GM12878 (cell line): ENCODE results near the gene HDDC2. TPM values are rescaled to one million over a fixed set of nuclear protein-coding genes. Genes with fewer than 3 reads are reported as not detected.

Experiments
- ATAC-seq: fragments of 200-7000 bp; cut with Tn5 transposase; 3 replicates; pipeline ENCODE4 v1.9.1; 2020; ENCODE audit warnings: mild to moderate bottlenecking, moderate library complexity
- BruUV-seq: library from RNA; stranded (reverse); fragments of 400-500 nt; replicated peaks from 2 replicates; lab custom pipeline; 2021; lab: Mats Ljungman, UMichigan
- CTCF ChIA-PET: fragments of 300-600 bp; sonication (Branson Sonifier 250); formaldehyde crosslinking; extraction: SDS; loops from one replicate; lab custom pipeline; 2021; ENCODE audit warnings: inconsistent platforms; lab: Yijun Ruan, JAX
- POLR2A ChIA-PET: fragments of 350-600 bp; formaldehyde crosslinking; extraction: SDS; loops from one replicate; lab custom pipeline; 2021; ENCODE audit warnings: inconsistent platforms; lab: Charles Lee
- RAD21 ChIA-PET: fragments of 300-600 bp; sonication (Branson Sonifier 250); formaldehyde crosslinking; loops from one replicate; lab custom pipeline; 2023; ENCODE audit warnings: antibody characterized with exemption; ENCODE audit not compliant: unreplicated experiment; lab: Charles Lee
- SMC1A ChIA-PET: fragments of 300-600 bp; sonication (Branson Sonifier 250); formaldehyde crosslinking; loops from one replicate; lab custom pipeline; 2023; ENCODE audit not compliant: unreplicated experiment, uncharacterized antibody; lab: Charles Lee
- DNase-seq: peaks from one replicate; pipeline ENCODE4 v3.0.0-alpha.2; 2011; ENCODE audit warnings: low read depth, low spot score
- FAIRE-seq: peaks from 3 replicates; lab custom pipeline; 2011; peaks lifted over from hg19 to GRCh38; lab: Jason Lieb, UNC
- H2AFZ ChIP-seq: 2 replicates; pipeline ENCODE4 v1.6.0; 2011; ENCODE audit warnings: low read depth, low read length, control low read depth; ENCODE audit not compliant: control insufficient read depth
- H3K27ac ChIP-seq: 2 replicates; pipeline ENCODE4 v1.5.1; 2011; ENCODE audit warnings: control low read depth; ENCODE audit not compliant: control insufficient read depth, insufficient read depth
- H3K27me3 ChIP-seq, 2 experiments: replicated peaks in 1 of 2; 2 replicates each; pipeline versions ENCODE4 v1.6.0 to v1.6.1; 2011; ENCODE audit warnings: low read length in 1 of 2; ENCODE audit not compliant: control insufficient read depth in 2 of 2, insufficient read depth in 2 of 2
- H3K36me3 ChIP-seq, 2 experiments: 2 replicates each; pipeline ENCODE4 v1.5.1; 2011; ENCODE audit warnings: low read length in 1 of 2; ENCODE audit not compliant: control insufficient read depth in 2 of 2, insufficient read depth in 2 of 2
- H3K4me1 ChIP-seq: 2 replicates; pipeline ENCODE4 v1.6.1; 2011; ENCODE audit warnings: mild to moderate bottlenecking, low read length, moderate library complexity, mixed read lengths; ENCODE audit not compliant: control insufficient read depth, insufficient read depth
- H3K4me2 ChIP-seq: 2 replicates; pipeline ENCODE4 v1.6.0; 2011; ENCODE audit warnings: control low read depth; ENCODE audit not compliant: control insufficient read depth, insufficient read depth
- H3K4me3 ChIP-seq: fragments of 200-600 bp; sonication (generic); 2 replicates; pipeline ENCODE4 v1.5.1; 2016
- H3K79me2 ChIP-seq: 2 replicates; pipeline ENCODE4 v1.6.0; 2011; ENCODE audit warnings: low read length; ENCODE audit not compliant: control insufficient read depth, insufficient read depth
- H3K9ac ChIP-seq: 2 replicates; pipeline ENCODE4 v1.8.0; 2011; ENCODE audit warnings: low read length, control low read depth, mixed read lengths; ENCODE audit not compliant: control insufficient read depth, insufficient read depth
- H3K9me3 ChIP-seq: replicated peaks from 3 replicates; pipeline ENCODE4 v1.5.1; 2011; ENCODE audit warnings: mild to moderate bottlenecking, low read length; ENCODE audit not compliant: control insufficient read depth, insufficient read depth
- H4K20me1 ChIP-seq: 2 replicates; pipeline ENCODE4 v1.6.0; 2011; ENCODE audit not compliant: control insufficient read depth, insufficient read depth
- ASH2L ChIP-seq: fragments of 300-600, 200-600 bp; sonication (generic); IDR thresholded peaks from 2 replicates; pipeline ENCODE4 v1.6.1; 2017; ENCODE audit warnings: low read depth, mild to moderate bottlenecking, borderline replicate concordance
- CTCF ChIP-seq, 3 experiments: IDR thresholded peaks in 2 of 3; conservative IDR thresholded peaks in 1 of 3; 2 replicates each; pipeline ENCODE4 v1.5.1; 2011; ENCODE audit warnings: low read depth in 3 of 3, low read length in 3 of 3, mild to moderate bottlenecking in 3 of 3, control low read depth in 2 of 3, moderate library complexity in 2 of 3, inconsistent platforms in 1 of 3, mixed read lengths in 1 of 3; ENCODE audit not compliant: control insufficient read depth in 2 of 3, insufficient read depth in 1 of 3; ENCODE audit errors: extremely low read depth in 1 of 3
- E2F8 ChIP-seq: fragments of 450-650 bp; IDR thresholded peaks from 2 replicates; pipeline ENCODE4 v1.6.1; 2018; ENCODE audit warnings: mild to moderate bottlenecking, low read depth, moderate library complexity; ENCODE audit not compliant: partially characterized antibody
- ESRRA ChIP-seq: IDR thresholded peaks from 2 replicates; pipeline ENCODE4 v1.6.1; 2012; ENCODE audit warnings: mild to moderate bottlenecking, low read length, improper control_type of control experiment
- GABPA ChIP-seq: IDR thresholded peaks from 2 replicates; pipeline ENCODE4 v1.6.1; 2014; ENCODE audit warnings: antibody characterized with exemption, low read depth, mild to moderate bottlenecking, inconsistent platforms
- HDAC2 ChIP-seq: fragments of 200-600 bp; sonication (generic); IDR thresholded peaks from 2 replicates; pipeline ENCODE4 v1.6.1; 2017
- HSF1 ChIP-seq: fragments of 150-350 bp; IDR thresholded peaks from 2 replicates; pipeline ENCODE4 v1.6.1; 2014; ENCODE audit warnings: mild to moderate bottlenecking, low read depth, low read length
- IKZF2 ChIP-seq, 2 experiments: fragments of 450-650 bp; IDR thresholded peaks; 2 replicates each; pipeline ENCODE4 v1.6.1; 2017; ENCODE audit warnings: mild to moderate bottlenecking in 2 of 2, moderate library complexity in 2 of 2
- RBBP5 ChIP-seq: fragments of 200-600 bp; sonication (generic); conservative IDR thresholded peaks from 2 replicates; pipeline ENCODE4 v1.6.1; 2016
- TCF12 ChIP-seq: IDR thresholded peaks from 2 replicates; pipeline ENCODE4 v1.6.1; 2011; ENCODE audit warnings: low read depth, mild to moderate bottlenecking, low read length
- WRNIP1 ChIP-seq: IDR thresholded peaks from 2 replicates; pipeline ENCODE4 v1.6.1; 2011; ENCODE audit warnings: low read depth, low read length, improper control_type of control experiment, borderline replicate concordance
- ZBTB11 ChIP-seq: fragments of 450-650 bp; formaldehyde crosslinking; IDR thresholded peaks from 2 replicates; pipeline ENCODE4 v1.5.0; 2022; ENCODE audit warnings: mild to moderate bottlenecking, missing genetic modification characterization
- ZNF384 ChIP-seq: IDR thresholded peaks from 2 replicates; pipeline ENCODE4 v1.6.1; 2012; ENCODE audit warnings: low read depth, mild to moderate bottlenecking, low read length, improper control_type of control experiment, borderline replicate concordance
- ZNF622 ChIP-seq: fragments of 450-650 bp; IDR thresholded peaks from 2 replicates; pipeline ENCODE4 v1.6.1; 2017; ENCODE audit warnings: mild to moderate bottlenecking, inconsistent platforms
- WGBS: methylation state at CpG from one replicate; pipeline ENCODE4 v1.1.6; 2016; ENCODE audit warnings: low lambda C conversion rate; ENCODE audit not compliant: insufficient replicate concordance, insufficient coverage; ENCODE audit errors: missing lambda C conversion rate; 5-methylcytosine and 5-hydroxymethylcytosine counted together
- in situ Hi-C: fragments of 300-500 bp; cut with MboI; formaldehyde crosslinking; loops from 9 replicates; pipeline ENCODE4 v1.14.3; 2018; ENCODE audit warnings: mixed read lengths
- intact Hi-C: fragments of 100-400 bp; cut with micrococcal nuclease; formaldehyde crosslinking; loops from one replicate; pipeline ENCODE4 v1.14.2; 2022; ENCODE audit not compliant: unreplicated experiment
- polyA plus RNA-seq, 11 experiments: library from polyadenylated mRNA; depleted of rRNA in 4 of 11; unstranded in 6 of 11; stranded (reverse) in 5 of 11; fragments of >200 nt; fragmentation: Nextera tagmentation in 4 of 11; fragmentation: Illumina TruSeq in 1 of 11; extraction: Ambion mirVana in 4 of 11; extraction: Trizol in 1 of 11; gene quantifications; 1 replicate in 1 of 11; 2 replicates in 10 of 11; pipeline versions ENCODE4 v1.2.1 to v1.2.3, GENCODE V29; 2011 to 2016; ENCODE audit warnings: inconsistent platforms in 2 of 11, missing spikeins in 2 of 11, low read depth in 1 of 11
- total RNA-seq, 4 experiments: library from RNA; depleted of rRNA in 3 of 4; stranded (reverse); fragments of >200 nt in 3 of 4; fragmentation: Illumina TruSeq in 1 of 4; extraction: Trizol in 1 of 4; gene quantifications; 2 replicates each; pipeline versions ENCODE4 v1.2.1 to v1.2.3, GENCODE V29; 2013 to 2021

HDDC2 gene
- total and polyA plus RNA-seq, 10 of the 15 experiments (the other 5 are each of a cell fraction or from before 2014, with no cell fraction given) = 54.5 to 148 (median 92.7) TPM

- ATAC-seq = no peak
- no peak for DNase-seq
- no peaks in the 10 kb centered on the region for H3K36me3 ChIP-seq
- H3K27ac ChIP-seq = no peak overlapping the region
- no peaks in the 10 kb centered on the region for H4K20me1 ChIP-seq
- H3K79me2 ChIP-seq = no peaks in the 10 kb centered on the region
- no peaks in the 10 kb centered on the region for H3K9me3 ChIP-seq
- RAD21 ChIA-PET = no interaction called here
- no peak for FAIRE-seq
- H3K4me3 ChIP-seq = no peak overlapping the region
- intact Hi-C loops = no loop called here
- CTCF ChIA-PET = interaction anchor here (1.0 to 1.4 kb wide), 2 partner anchors 427 to 430 kb away, joined by 3 to 4 read pairs; no protein-coding TSS in a partner anchor
- H2AFZ ChIP-seq = no peak overlapping the region
- H3K27me3 ChIP-seq = peaks cover 0 to 2% of the 10 kb centered on the region in 2 experiments; a peak in 1 of 4 replicates
- POLR2A ChIA-PET = no interaction called here
- H3K9ac ChIP-seq = no peak overlapping the region
- no peak overlapping the region for H3K4me2 ChIP-seq
- no peaks in the 10 kb centered on the region for H3K4me1 ChIP-seq
- in situ Hi-C loops = no loop called here
- no TSS peak for BruUV-seq
- SMC1A ChIA-PET = no interaction called here
- 47% methylated on average over 2 of the region's 2 CpGs for WGBS
- TF ChIP-seq WRNIP1 (no peak), CTCF (IDR thresholded peaks at IDR 0.05 in 2 of 3, conservative IDR thresholded peaks at IDR 0.05 in 1 of 3; ENCODE audit: control insufficient read depth in 2 of 3, extremely low read depth in 1 of 3, insufficient read depth in 1 of 3, low read depth in 3 of 3, low read length in 3 of 3) (no peak), IKZF2 (IDR thresholded peaks at IDR 0.05) (no peak), HDAC2 (no peak), E2F8 (no peak), ZBTB11 (no peak), ZNF384 (no peak), TCF12 (no peak), HSF1 (no peak), ZNF622 (no peak), GABPA (no peak), ASH2L (no peak), ESRRA (no peak), RBBP5 (no peak)
Observed at GRCh38 chr6:125325586-125325985, 23.8 kb upstream of the HDDC2 start.
